ENCODE results near the gene CAPN15.

Gene CAPN15

GRCh38 chr16:559021-559380 is 31.5 kb downstream of the CAPN15 start:
- Histone ChIP-seq H3K27me3 (ENCODE audit: insufficient read depth, poor library complexity, severe bottlenecking) (peaks cover 35% of the 10 kb centered on the region), H3K4me1 (ENCODE audit: insufficient read depth, poor library complexity, severe bottlenecking) (no peaks in the 10 kb centered on the region), H3K4me3 (ENCODE audit: severe bottlenecking) (no peak overlapping the region), H3K27ac (ENCODE audit: poor library complexity, severe bottlenecking) (no peak overlapping the region), H3K9me3 (ENCODE audit: severe bottlenecking) (no peaks in the 10 kb centered on the region), H3K36me3 (ENCODE audit: low read depth) (no peaks in the 10 kb centered on the region)
- no peak for ATAC-seq (ENCODE audit: low read depth)
- TF ChIP-seq CTCF (IDR thresholded peaks at IDR 0.05; ENCODE audit: poor library complexity, severe bottlenecking) = no peak
- no peak for DNase-seq (ENCODE audit: low spot score)

GRCh38 chr16:559411-560203 is 32.1 kb downstream of the CAPN15 start:
- Histone ChIP-seq H3K9me3 (ENCODE audit: severe bottlenecking) (no peaks in the 10 kb centered on the region), H3K4me3 (ENCODE audit: severe bottlenecking) (no peak overlapping the region), H3K4me1 (ENCODE audit: insufficient read depth, poor library complexity, severe bottlenecking) (no peaks in the 10 kb centered on the region), H3K27ac (ENCODE audit: poor library complexity, severe bottlenecking) (no peak overlapping the region), H3K36me3 (ENCODE audit: low read depth) (no peaks in the 10 kb centered on the region), H3K27me3 (ENCODE audit: insufficient read depth, poor library complexity, severe bottlenecking) (peaks cover 35% of the 10 kb centered on the region)
- no peak for TF ChIP-seq CTCF (IDR thresholded peaks at IDR 0.05; ENCODE audit: poor library complexity, severe bottlenecking)
- ATAC-seq (ENCODE audit: low read depth) (no peak), DNase-seq (ENCODE audit: low spot score) (no peak)

- H3K27ac ChIP-seq (ENCODE audit: poor library complexity, severe bottlenecking) = no peak within 1 kb of the TSS
- no peaks in the 10 kb centered on the region for H3K9me3 ChIP-seq (ENCODE audit: severe bottlenecking)
- H3K4me3 ChIP-seq (ENCODE audit: severe bottlenecking) = no peak within 1 kb of the TSS
- TF ChIP-seq CTCF (IDR thresholded peaks at IDR 0.05; ENCODE audit: poor library complexity, severe bottlenecking) = no peak
- ATAC-seq (ENCODE audit: low read depth) (no peak), DNase-seq (ENCODE audit: low spot score) (no peak)
- no peaks in the 10 kb centered on the region for H3K36me3 ChIP-seq (ENCODE audit: low read depth)
- peaks cover 35% of the 10 kb centered on the region for H3K27me3 ChIP-seq (ENCODE audit: insufficient read depth, poor library complexity, severe bottlenecking)
- no peaks in the 10 kb centered on the region for H3K4me1 ChIP-seq (ENCODE audit: insufficient read depth, poor library complexity, severe bottlenecking)
Observed at GRCh38 chr16:560204-560700, 32.7 kb downstream of the CAPN15 start, which contains the start of gene PRR35. PRR35 (plus strand) TSS chr16:560394; CDS start chr16:563295, 2,901 bp downstream.

- H3K4me1 ChIP-seq (ENCODE audit: insufficient read depth, poor library complexity, severe bottlenecking) = no peaks in the 10 kb centered on the region
- no peak overlapping the region for H3K27ac ChIP-seq (ENCODE audit: poor library complexity, severe bottlenecking)
- H3K27me3 ChIP-seq (ENCODE audit: insufficient read depth, poor library complexity, severe bottlenecking) = peaks cover 35% of the 10 kb centered on the region
- TF ChIP-seq CTCF (IDR thresholded peaks at IDR 0.05; ENCODE audit: poor library complexity, severe bottlenecking) = no peak
- DNase-seq (ENCODE audit: low spot score) (no peak), ATAC-seq (ENCODE audit: low read depth) (no peak)
- H3K36me3 ChIP-seq (ENCODE audit: low read depth) = no peaks in the 10 kb centered on the region
- no peak overlapping the region for H3K4me3 ChIP-seq (ENCODE audit: severe bottlenecking)
- no peaks in the 10 kb centered on the region for H3K9me3 ChIP-seq (ENCODE audit: severe bottlenecking)
Observed at GRCh38 chr16:560701-561412, 33.3 kb downstream of the CAPN15 start.
